Parathyroid adenoma (tissue), 2 donors: ENCODE measurements around the gene NCOA3.

Experiments used
- H2AFZ ChIP-seq: fragments of 300-600 bp; sonication (generic); one replicate; pipeline ENCODE4 v1.7.0; 2017; ENCODE audit warnings: antibody characterized with exemption, mild to moderate bottlenecking
- H3K27ac ChIP-seq: fragments of 300-600 bp; sonication (generic); one replicate; pipeline ENCODE4 v1.7.0; 2017
- H3K27me3 ChIP-seq: fragments of 300-600 bp; sonication (generic); one replicate; pipeline ENCODE4 v1.7.0; 2017; ENCODE audit warnings: low read length; ENCODE audit not compliant: control insufficient read depth, insufficient read depth
- H3K36me3 ChIP-seq: fragments of 300-600 bp; sonication (generic); one replicate; pipeline ENCODE4 v1.7.0; 2017; ENCODE audit warnings: low read length; ENCODE audit not compliant: control insufficient read depth, insufficient read depth
- H3K4me1 ChIP-seq: fragments of 300-600 bp; sonication (generic); one replicate; pipeline ENCODE4 v1.7.0; 2017; ENCODE audit warnings: control low read depth
- H3K4me2 ChIP-seq: fragments of 300-600 bp; sonication (generic); one replicate; pipeline ENCODE4 v1.7.0; 2017; ENCODE audit warnings: low read length
- H3K4me3 ChIP-seq: fragments of 300-600 bp; sonication (generic); one replicate; pipeline ENCODE4 v1.7.0; 2017; ENCODE audit warnings: low read depth, low read length
- H3K79me2 ChIP-seq: fragments of 300-600 bp; sonication (generic); one replicate; pipeline ENCODE4 v1.7.0; 2017; ENCODE audit warnings: control low read depth
- H3K9ac ChIP-seq: fragments of 300-600 bp; sonication (generic); one replicate; pipeline ENCODE4 v1.7.0; 2017; ENCODE audit warnings: mild to moderate bottlenecking
- H3K9me3 ChIP-seq: fragments of 300-600 bp; sonication (generic); one replicate; pipeline ENCODE4 v1.7.0; 2017; ENCODE audit warnings: low read length; ENCODE audit not compliant: control insufficient read depth
- CTCF ChIP-seq: fragments of 300-600 bp; sonication (generic); IDR thresholded peaks from one replicate; pipeline ENCODE4 v1.7.0; 2017; ENCODE audit warnings: antibody characterized with exemption, mild to moderate bottlenecking
- donor health status: primary hyperparathyroidism.

Gene NCOA3

GRCh38 chr20:47544852-47545251 lies 43.2 kb downstream of the NCOA3 start:
- H3K9ac ChIP-seq = no peak overlapping the region
- H3K4me2 ChIP-seq = no peak overlapping the region
- H3K27me3 ChIP-seq = no peaks in the 10 kb centered on the region
- H3K9me3 ChIP-seq = no peaks in the 10 kb centered on the region
- TF ChIP-seq CTCF = no peak
- H3K27ac ChIP-seq = no peak overlapping the region
- no peak overlapping the region for H2AFZ ChIP-seq
- no peaks in the 10 kb centered on the region for H3K36me3 ChIP-seq
- no peaks in the 10 kb centered on the region for H3K4me1 ChIP-seq
- H3K4me3 ChIP-seq = no peak overlapping the region
- H3K79me2 ChIP-seq = peaks cover 3% of the 10 kb centered on the region

- no peak overlapping the region for H3K4me2 ChIP-seq
- no peaks in the 10 kb centered on the region for H3K4me1 ChIP-seq
- H3K79me2 ChIP-seq = peaks cover 3% of the 10 kb centered on the region
- peak overlapping the region; percentile 22 for H3K27ac ChIP-seq
- H3K4me3 ChIP-seq = no peak overlapping the region
- no peak overlapping the region for H3K9ac ChIP-seq
- H3K9me3 ChIP-seq = no peaks in the 10 kb centered on the region
- no peaks in the 10 kb centered on the region for H3K27me3 ChIP-seq
- H2AFZ ChIP-seq = no peak overlapping the region
- no peak for TF ChIP-seq CTCF
- H3K36me3 ChIP-seq = no peaks in the 10 kb centered on the region
Measured at GRCh38 chr20:47545499-47545898, 43.8 kb downstream of the NCOA3 start.

GRCh38 chr20:47546184-47547033 lies 44.7 kb downstream of the NCOA3 start:
- H2AFZ ChIP-seq = no peak overlapping the region
- no peak for TF ChIP-seq CTCF
- H3K27me3 ChIP-seq = no peaks in the 10 kb centered on the region
- no peak overlapping the region for H3K4me2 ChIP-seq
- peak overlapping the region; percentile 22 for H3K27ac ChIP-seq
- no peak overlapping the region for H3K4me3 ChIP-seq
- no peaks in the 10 kb centered on the region for H3K36me3 ChIP-seq
- H3K9ac ChIP-seq = no peak overlapping the region
- H3K4me1 ChIP-seq = no peaks in the 10 kb centered on the region
- H3K79me2 ChIP-seq = peaks cover 3% of the 10 kb centered on the region
- H3K9me3 ChIP-seq = no peaks in the 10 kb centered on the region

GRCh38 chr20:47547034-47547387 lies 45.3 kb downstream of the NCOA3 start:
- Histone ChIP-seq H3K4me2 (no peak overlapping the region), H2AFZ (no peak overlapping the region), H3K4me1 (no peaks in the 10 kb centered on the region), H3K36me3 (no peaks in the 10 kb centered on the region), H3K9me3 (no peaks in the 10 kb centered on the region), H3K27ac (no peak overlapping the region), H3K9ac (no peak overlapping the region), H3K79me2 (peaks cover 3% of the 10 kb centered on the region), H3K4me3 (no peak overlapping the region), H3K27me3 (no peaks in the 10 kb centered on the region)
- no peak for TF ChIP-seq CTCF

GRCh38 chr20:47549671-47550070 lies 48.0 kb downstream of the NCOA3 start:
- Histone ChIP-seq H3K27me3 (no peaks in the 10 kb centered on the region), H3K4me1 (no peaks in the 10 kb centered on the region), H3K9ac (no peak overlapping the region), H3K4me3 (no peak overlapping the region), H3K79me2 (peaks cover 3% of the 10 kb centered on the region), H2AFZ (no peak overlapping the region), H3K9me3 (no peaks in the 10 kb centered on the region), H3K27ac (no peak overlapping the region), H3K4me2 (no peak overlapping the region), H3K36me3 (no peaks in the 10 kb centered on the region)
- TF ChIP-seq CTCF = no peak
